ENCODE measurements around the gene GNAI1.

The GNAI1 gene

GRCh38 chr7:80213814-80214213 lies 79.2 kb downstream of the GNAI1 start:
- DNase-seq (ENCODE audit: low spot score), result no peak

- DNase-seq (ENCODE audit: low spot score), result no peak
These were observed 81.1 kb downstream of the GNAI1 start for GRCh38 chr7:80215734-80216133.

GRCh38 chr7:80216996-80217842 lies 82.6 kb downstream of the GNAI1 start:
- no peak for DNase-seq (ENCODE audit: low spot score)

- no peak for DNase-seq (ENCODE audit: low spot score)
These were observed 84.1 kb downstream of the GNAI1 start for GRCh38 chr7:80218723-80219122.

- DNase-seq (ENCODE audit: low spot score), result no peak
These were observed 85.5 kb downstream of the GNAI1 start for GRCh38 chr7:80220022-80220634.

- DNase-seq (ENCODE audit: low spot score), result no peak
These were observed 89.8 kb downstream of the GNAI1 start for GRCh38 chr7:80224415-80224814.

GRCh38 chr7:80225361-80225760 lies 90.7 kb downstream of the GNAI1 start:
- DNase-seq (ENCODE audit: low spot score), result no peak

- no peak for DNase-seq (ENCODE audit: low spot score)
These were observed 92.0 kb downstream of the GNAI1 start for GRCh38 chr7:80226629-80227028.

- DNase-seq (ENCODE audit: low spot score), result no peak
These were observed 95.7 kb downstream of the GNAI1 start for GRCh38 chr7:80230327-80230726.

- no peak for DNase-seq (ENCODE audit: low spot score)
These were observed 97.1 kb downstream of the GNAI1 start for GRCh38 chr7:80231707-80232106.

GRCh38 chr7:80232979-80233724 lies 98.5 kb downstream of the GNAI1 start:
- DNase-seq (ENCODE audit: low spot score), result no peak

GRCh38 chr7:80235334-80235733 lies 100.7 kb downstream of the GNAI1 start:
- no peak for DNase-seq (ENCODE audit: low spot score)

GRCh38 chr7:80236681-80237080 lies 102.0 kb downstream of the GNAI1 start:
- no peak for DNase-seq (ENCODE audit: low spot score)

GRCh38 chr7:80240265-80241025 lies 105.8 kb downstream of the GNAI1 start:
- DNase-seq (ENCODE audit: low spot score), result no peak

- no peak for DNase-seq (ENCODE audit: low spot score)
These were observed 107.0 kb downstream of the GNAI1 start for GRCh38 chr7:80241671-80242070.

- no peak for DNase-seq (ENCODE audit: low spot score)
These were observed 108.8 kb downstream of the GNAI1 start for GRCh38 chr7:80243425-80243824.

- no peak for DNase-seq (ENCODE audit: low spot score)
These were observed 109.7 kb downstream of the GNAI1 start for GRCh38 chr7:80244206-80244916.

- DNase-seq (ENCODE audit: low spot score), result no peak
These were observed 112.5 kb downstream of the GNAI1 start for GRCh38 chr7:80247144-80247543.

GRCh38 chr7:80247891-80248290 lies 113.3 kb downstream of the GNAI1 start:
- no peak for DNase-seq (ENCODE audit: low spot score)

GRCh38 chr7:80249184-80249583 lies 114.6 kb downstream of the GNAI1 start:
- DNase-seq (ENCODE audit: low spot score), result no peak

- no peak for DNase-seq (ENCODE audit: low spot score)
These were observed 115.1 kb downstream of the GNAI1 start for GRCh38 chr7:80249619-80250295.
